Ectodermal cell (in vitro differentiated cells): ENCODE results near the gene ABCC1.
A peak's percentile ranks its signal among the peaks of the same experiment; 100 is the strongest.

Experiments
- H3K27ac ChIP-seq: 2 replicates; pipeline ENCODE4 v1.7.0; 2013; ENCODE audit warnings: mild to moderate bottlenecking, low read depth, low read length; ENCODE audit not compliant: insufficient read depth, poor library complexity, severe bottlenecking
- H3K27me3 ChIP-seq: 2 replicates; pipeline ENCODE4 v1.7.0; 2013; ENCODE audit warnings: mild to moderate bottlenecking, low read length; ENCODE audit not compliant: insufficient read depth, control insufficient read depth, poor library complexity, severe bottlenecking
- H3K36me3 ChIP-seq: one replicate; pipeline ENCODE4 v1.7.0; 2013; ENCODE audit warnings: low read length; ENCODE audit not compliant: control insufficient read depth, insufficient read depth
- H3K4me1 ChIP-seq: one replicate; pipeline ENCODE4 v1.7.0; 2013; ENCODE audit warnings: low read length; ENCODE audit not compliant: control insufficient read depth, insufficient read depth
- H3K4me3 ChIP-seq: 2 replicates; pipeline ENCODE4 v1.7.0; 2013; ENCODE audit warnings: low read depth, low read length, control low read depth; ENCODE audit not compliant: insufficient read depth
- H3K9me3 ChIP-seq: 2 replicates; pipeline ENCODE4 v1.7.0; 2013; ENCODE audit warnings: mild to moderate bottlenecking, low read length, moderate library complexity; ENCODE audit not compliant: control insufficient read depth
- WGBS, 2 experiments: methylation state at CpG; one replicate each; pipeline ENCODE4 v1.1.7; 2013; ENCODE audit warnings: missing lambda C conversion rate in 2 of 2; 5-methylcytosine and 5-hydroxymethylcytosine counted together

Gene ABCC1

GRCh38 chr16:16073001-16073545 is 123.7 kb downstream of the ABCC1 start:
- H3K4me3 ChIP-seq = no peak overlapping the region
- H3K9me3 ChIP-seq = no peaks in the 10 kb centered on the region
- WGBS, 2 experiments = 91 to 96% methylated on average over 2 of the region's 2 CpGs
- no peaks in the 10 kb centered on the region for H3K4me1 ChIP-seq
- no peaks in the 10 kb centered on the region for H3K27me3 ChIP-seq
- no peak overlapping the region for H3K27ac ChIP-seq
- H3K36me3 ChIP-seq = peaks cover 2% of the 10 kb centered on the region

GRCh38 chr16:16073891-16074881 is 124.8 kb downstream of the ABCC1 start:
- WGBS, 2 experiments = 74 to 79% methylated on average over 18 to 19 of the region's 19 CpGs
- no peaks in the 10 kb centered on the region for H3K4me1 ChIP-seq
- H3K4me3 ChIP-seq = no peak overlapping the region
- peak overlapping the region; percentile 53 for H3K27ac ChIP-seq
- peaks cover 2% of the 10 kb centered on the region for H3K36me3 ChIP-seq
- H3K9me3 ChIP-seq = no peaks in the 10 kb centered on the region
- H3K27me3 ChIP-seq = no peaks in the 10 kb centered on the region

DNA sequence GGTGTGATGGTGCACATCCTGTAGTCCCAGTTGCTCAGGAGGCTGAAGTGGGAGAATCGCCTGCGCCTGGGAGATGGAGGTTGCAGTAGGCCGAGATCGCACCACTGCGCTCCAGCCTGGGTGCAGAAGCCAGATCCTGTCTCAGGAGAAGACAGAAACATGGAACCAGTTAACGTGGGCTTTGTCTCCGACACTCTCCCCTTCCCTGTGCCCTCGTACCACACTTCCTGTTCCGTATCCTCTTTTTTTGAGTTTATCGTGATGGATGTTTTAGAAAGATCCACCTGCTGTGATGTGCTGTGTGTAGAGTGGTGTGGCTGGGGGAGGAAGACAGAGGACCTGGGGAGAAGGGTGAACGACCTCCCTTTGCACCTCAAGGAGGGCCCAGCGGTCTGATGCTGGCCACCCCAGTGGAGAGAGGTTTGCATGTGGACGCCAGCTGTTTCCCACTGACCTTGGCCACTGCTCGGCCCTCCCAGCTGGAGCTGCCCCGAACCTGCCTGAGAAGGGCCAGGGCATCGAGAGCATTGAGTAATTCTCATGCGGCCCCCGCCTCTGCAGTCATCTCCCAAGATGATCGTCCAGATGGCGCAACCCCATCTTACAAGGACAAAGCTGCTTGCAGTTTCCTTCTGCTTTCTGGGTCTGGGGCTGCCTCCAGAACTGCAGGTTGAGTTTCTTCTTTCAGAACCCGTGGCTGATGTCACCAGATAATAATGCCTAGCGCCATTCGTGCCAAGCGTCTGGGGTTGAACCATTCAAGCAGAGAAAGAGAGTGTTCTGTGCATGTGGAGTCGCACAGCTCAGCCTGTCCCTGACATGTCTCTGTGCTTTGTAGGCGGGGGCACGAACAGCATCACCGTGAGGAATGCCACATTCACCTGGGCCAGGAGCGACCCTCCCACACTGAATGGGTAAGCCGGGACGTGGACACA is 126.3 kb downstream of the ABCC1 start:
- H3K36me3 ChIP-seq = peaks cover 2% of the 10 kb centered on the region
- no peak overlapping the region for H3K27ac ChIP-seq
- no peaks in the 10 kb centered on the region for H3K27me3 ChIP-seq
- H3K4me1 ChIP-seq = no peaks in the 10 kb centered on the region
- H3K9me3 ChIP-seq = no peaks in the 10 kb centered on the region
- H3K4me3 ChIP-seq = no peak overlapping the region
- WGBS, 2 experiments = 95% methylated on average over 30 of the region's 31 CpGs

DNA sequence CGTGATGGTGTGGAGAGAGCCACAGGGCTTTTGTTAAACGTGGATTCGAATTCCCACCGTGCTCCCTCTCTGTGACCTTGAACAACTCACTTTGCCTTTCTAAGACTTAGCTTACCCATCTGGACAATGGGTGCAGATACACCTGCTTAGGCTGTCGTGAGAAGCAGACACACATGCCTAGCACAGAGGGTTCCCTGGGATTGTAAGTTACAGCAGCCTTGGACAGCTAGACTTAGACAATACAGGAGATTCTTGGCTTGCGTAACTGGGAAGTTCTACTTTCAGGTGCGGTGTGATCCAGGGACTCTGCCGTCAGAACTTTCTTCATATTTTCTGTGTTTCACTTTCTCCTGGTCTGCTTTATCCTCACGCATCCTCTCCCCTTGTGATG is 127.0 kb downstream of the ABCC1 start:
- H3K4me3 ChIP-seq = no peak overlapping the region
- no peaks in the 10 kb centered on the region for H3K9me3 ChIP-seq
- H3K4me1 ChIP-seq = no peaks in the 10 kb centered on the region
- peaks cover 1% of the 10 kb centered on the region for H3K36me3 ChIP-seq
- no peaks in the 10 kb centered on the region for H3K27me3 ChIP-seq
- WGBS, 2 experiments = 93 to 94% methylated on average over 9 of the region's 9 CpGs
- H3K27ac ChIP-seq = no peak overlapping the region

- H3K36me3 ChIP-seq = peaks cover 15% of the 10 kb centered on the region
- no peak overlapping the region for H3K4me3 ChIP-seq
- 82 to 83% methylated on average over 10 of the region's 10 CpGs for WGBS, 2 experiments
Measured at GRCh38 chr16:16080465-16081065, 131.1 kb downstream of the ABCC1 start.

DNA sequence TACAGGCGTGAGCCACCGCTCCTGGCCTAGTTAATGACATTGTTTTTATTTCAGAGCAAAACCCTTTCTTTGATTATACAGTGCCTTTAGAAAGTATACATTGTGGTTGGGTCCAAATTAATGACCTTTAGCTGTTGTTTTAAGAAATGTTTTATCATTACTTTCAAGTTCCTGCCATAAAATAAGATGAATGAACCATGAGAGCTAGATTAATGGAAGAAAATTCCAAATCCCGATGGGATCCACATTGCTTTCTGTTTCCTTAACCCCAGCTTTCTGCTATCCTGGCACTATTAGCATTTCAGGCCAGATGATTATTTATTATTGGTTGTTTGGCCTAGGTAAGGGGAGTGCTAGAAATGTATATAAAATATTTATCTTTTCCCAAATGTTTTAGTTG is 131.7 kb downstream of the ABCC1 start:
- no peaks in the 10 kb centered on the region for H3K9me3 ChIP-seq
- WGBS, 2 experiments = 90 to 92% methylated on average over 3 of the region's 3 CpGs
- peaks cover 21% of the 10 kb centered on the region for H3K36me3 ChIP-seq
- H3K4me3 ChIP-seq = no peak overlapping the region
- H3K4me1 ChIP-seq = no peaks in the 10 kb centered on the region
- H3K27ac ChIP-seq = no peak overlapping the region
- H3K27me3 ChIP-seq = no peaks in the 10 kb centered on the region

More at GRCh38 chr16:16080465-16081065, 131.1 kb downstream of the ABCC1 start:
- Histone ChIP-seq H3K9me3 (no peaks in the 10 kb centered on the region), H3K4me1 (no peaks in the 10 kb centered on the region), H3K27me3 (no peaks in the 10 kb centered on the region), H3K27ac (no peak overlapping the region)

- H3K36me3 ChIP-seq = peaks cover 29% of the 10 kb centered on the region
- no peaks in the 10 kb centered on the region for H3K9me3 ChIP-seq
- H3K27ac ChIP-seq = no peak overlapping the region
- WGBS, 2 experiments = 94 to 96% methylated on average over 1 to 2 of the region's 2 CpGs
- H3K27me3 ChIP-seq = no peaks in the 10 kb centered on the region
- H3K4me1 ChIP-seq = no peaks in the 10 kb centered on the region
- H3K4me3 ChIP-seq = no peak overlapping the region
Measured at GRCh38 chr16:16082255-16082654, 132.8 kb downstream of the ABCC1 start.

- Histone ChIP-seq H3K27ac (no peak overlapping the region), H3K4me1 (no peaks in the 10 kb centered on the region), H3K4me3 (no peak overlapping the region), H3K36me3 (peaks cover 30% of the 10 kb centered on the region), H3K9me3 (no peaks in the 10 kb centered on the region), H3K27me3 (no peaks in the 10 kb centered on the region)
- 96 to 97% methylated on average over 10 of the region's 10 CpGs for WGBS, 2 experiments
Measured at GRCh38 chr16:16083421-16084156, 134.2 kb downstream of the ABCC1 start.

GRCh38 chr16:16084874-16085273 is 135.5 kb downstream of the ABCC1 start:
- no peak overlapping the region for H3K4me3 ChIP-seq
- no peak overlapping the region for H3K27ac ChIP-seq
- peaks cover 34% of the 10 kb centered on the region for H3K36me3 ChIP-seq
- WGBS, 2 experiments = 94 to 96% methylated on average over 2 to 3 of the region's 3 CpGs
- no peaks in the 10 kb centered on the region for H3K27me3 ChIP-seq
- no peaks in the 10 kb centered on the region for H3K4me1 ChIP-seq
- H3K9me3 ChIP-seq = no peaks in the 10 kb centered on the region
